MM.1S (cell line): ENCODE results near the gene FAM72C.
"Not testable (repeated sequence)": the region's sequence is repeated elsewhere in the genome, so short reads cannot be mapped to it uniquely, and the experiment has no call there.

Experiments used
- EZH2phosphoT487 ChIP-seq: fragments of 300-600 bp; sonication (generic); IDR thresholded peaks from 2 replicates; pipeline ENCODE4 v1.6.1; 2018; ENCODE audit warnings: antibody characterized with exemption, low read length
- TF ChIP-seq, protein P1 (sequence below): fragments of 300-600 bp; sonication (generic); IDR thresholded peaks from 2 replicates; pipeline ENCODE4 v1.5.1; 2016; ENCODE audit warnings: antibody characterized with exemption, low read length, mixed read lengths

DNA sequence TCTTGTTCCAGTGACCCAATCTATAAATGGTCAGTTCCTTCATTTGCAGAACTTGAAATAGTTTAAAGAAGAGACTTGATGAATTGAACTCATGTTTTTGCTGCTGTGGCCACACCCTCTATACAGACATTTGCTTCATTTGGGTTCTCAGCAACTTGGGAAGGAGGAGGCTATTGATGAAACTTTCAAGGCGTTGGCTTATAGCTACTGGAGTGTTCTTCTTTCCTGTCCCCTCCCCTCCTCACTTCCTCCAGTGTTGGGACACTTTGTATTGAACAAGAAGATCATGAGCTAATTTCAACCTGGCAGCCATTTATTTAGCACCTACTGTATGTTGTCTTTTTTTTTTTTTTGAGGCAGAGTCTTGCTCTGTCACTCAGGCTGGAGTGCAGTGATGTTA, 17.9 kb upstream of the FAM72C start:
- TF ChIP-seq, protein P1, sequence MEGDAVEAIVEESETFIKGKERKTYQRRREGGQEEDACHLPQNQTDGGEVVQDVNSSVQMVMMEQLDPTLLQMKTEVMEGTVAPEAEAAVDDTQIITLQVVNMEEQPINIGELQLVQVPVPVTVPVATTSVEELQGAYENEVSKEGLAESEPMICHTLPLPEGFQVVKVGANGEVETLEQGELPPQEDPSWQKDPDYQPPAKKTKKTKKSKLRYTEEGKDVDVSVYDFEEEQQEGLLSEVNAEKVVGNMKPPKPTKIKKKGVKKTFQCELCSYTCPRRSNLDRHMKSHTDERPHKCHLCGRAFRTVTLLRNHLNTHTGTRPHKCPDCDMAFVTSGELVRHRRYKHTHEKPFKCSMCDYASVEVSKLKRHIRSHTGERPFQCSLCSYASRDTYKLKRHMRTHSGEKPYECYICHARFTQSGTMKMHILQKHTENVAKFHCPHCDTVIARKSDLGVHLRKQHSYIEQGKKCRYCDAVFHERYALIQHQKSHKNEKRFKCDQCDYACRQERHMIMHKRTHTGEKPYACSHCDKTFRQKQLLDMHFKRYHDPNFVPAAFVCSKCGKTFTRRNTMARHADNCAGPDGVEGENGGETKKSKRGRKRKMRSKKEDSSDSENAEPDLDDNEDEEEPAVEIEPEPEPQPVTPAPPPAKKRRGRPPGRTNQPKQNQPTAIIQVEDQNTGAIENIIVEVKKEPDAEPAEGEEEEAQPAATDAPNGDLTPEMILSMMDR: not testable (repeated sequence)
- not testable (repeated sequence) for TF ChIP-seq EZH2phosphoT487
